Naive thymus-derived CD4-positive, alpha-beta T cell (primary cell): ENCODE results near the gene BPIFB1. TPM values are rescaled to one million over a fixed set of nuclear protein-coding genes. Genes with fewer than 3 reads are reported as not detected.
A peak's percentile ranks its signal among the peaks of the same experiment; 100 is the strongest.

ENCODE experiments used
- ATAC-seq: fragments of 150-1000 bp; cut with Tn5 transposase; 2 replicates; pipeline ENCODE4 v1.10.0; 2021; ENCODE audit warnings: mild to moderate bottlenecking, moderate library complexity
- CTCF ChIA-PET: fragments of 350-600 bp; sonication (Branson Sonifier 250); formaldehyde crosslinking; loops from one replicate; lab custom pipeline; 2021; ENCODE audit warnings: antibody characterized with exemption; lab: Charles Lee
- POLR2A ChIA-PET: fragments of 350-600 bp; sonication (Branson Sonifier 250); formaldehyde crosslinking; loops from one replicate; lab custom pipeline; 2021; ENCODE audit warnings: antibody characterized with exemption, inconsistent platforms; lab: Charles Lee
- DNase-seq, 9 donors: peaks; one replicate each; pipeline versions ENCODE4 v3.0.0 to v3.0.0-alpha.2; 2020 to 2022; ENCODE audit warnings: mixed read lengths in 1 of 9
- H3K27ac ChIP-seq: one replicate; pipeline ENCODE4 v1.7.0; 2013; ENCODE audit warnings: mild to moderate bottlenecking, low read depth, low read length, moderate library complexity
- H3K27me3 ChIP-seq, 2 donors: one replicate each; pipeline ENCODE4 v1.7.0; 2013; ENCODE audit warnings: low read length in 2 of 2, mild to moderate bottlenecking in 2 of 2, moderate library complexity in 2 of 2; ENCODE audit not compliant: control insufficient read depth in 2 of 2, insufficient read depth in 2 of 2
- H3K36me3 ChIP-seq, 3 experiments: 1 replicate in 2 of 3; 2 replicates in 1 of 3; pipeline ENCODE4 v1.7.0; 2013; ENCODE audit warnings: low read length in 3 of 3, mild to moderate bottlenecking in 3 of 3, moderate library complexity in 1 of 3; ENCODE audit not compliant: insufficient read depth in 3 of 3, control insufficient read depth in 2 of 3
- H3K4me1 ChIP-seq, 2 donors: one replicate each; pipeline ENCODE4 v1.7.0; 2013; ENCODE audit warnings: low read length in 2 of 2, mild to moderate bottlenecking in 2 of 2, moderate library complexity in 1 of 2; ENCODE audit not compliant: control insufficient read depth in 2 of 2, insufficient read depth in 2 of 2
- H3K4me3 ChIP-seq: 2 replicates; pipeline ENCODE4 v1.7.0; 2013; ENCODE audit warnings: mild to moderate bottlenecking, low read length
- H3K9me3 ChIP-seq, 3 experiments: 1 replicate in 2 of 3; 2 replicates in 1 of 3; pipeline ENCODE4 v1.7.0; 2013; ENCODE audit warnings: low read length in 3 of 3; ENCODE audit not compliant: control insufficient read depth in 2 of 3
- H3K27ac Mint-ChIP-seq, 9 donors: one replicate each; pipeline ENCODE4 v1.8.0; 2020 to 2022; ENCODE audit warnings: mixed read lengths in 9 of 9, mild to moderate bottlenecking in 8 of 9, moderate library complexity in 5 of 9, inconsistent platforms in 2 of 9
- H3K27me3 Mint-ChIP-seq, 5 donors: one replicate each; pipeline ENCODE4 v1.8.0; 2021 to 2022; ENCODE audit warnings: mixed read lengths in 5 of 5, mild to moderate bottlenecking in 1 of 5
- H3K36me3 Mint-ChIP-seq, 5 donors: one replicate each; pipeline ENCODE4 v1.8.0; 2020 to 2022; ENCODE audit warnings: mixed read lengths in 5 of 5, mild to moderate bottlenecking in 3 of 5, inconsistent platforms in 1 of 5
- H3K4me1 Mint-ChIP-seq, 7 donors: one replicate each; pipeline ENCODE4 v1.8.0; 2020 to 2022; ENCODE audit warnings: mixed read lengths in 7 of 7, mild to moderate bottlenecking in 3 of 7, inconsistent platforms in 1 of 7
- H3K4me3 Mint-ChIP-seq, 10 donors: one replicate each; pipeline ENCODE4 v1.8.0; 2020 to 2022; ENCODE audit warnings: mild to moderate bottlenecking in 10 of 10, mixed read lengths in 10 of 10, moderate library complexity in 6 of 10, inconsistent platforms in 2 of 10
- H3K9me3 Mint-ChIP-seq, 11 donors: one replicate each; pipeline ENCODE4 v1.8.0; 2020 to 2022; ENCODE audit warnings: mixed read lengths in 11 of 11, mild to moderate bottlenecking in 4 of 11, inconsistent platforms in 1 of 11, moderate library complexity in 1 of 11
- intact Hi-C, 2 donors: fragments of 100-400 bp; cut with micrococcal nuclease; formaldehyde crosslinking; loops; one replicate each; pipeline ENCODE4 v1.15.1; 2023
- polyA plus RNA-seq, 2 donors: library from polyadenylated mRNA; unstranded; fragments of 300-500 nt; fragmentation: Illumina TruSeq; gene quantifications; one replicate each; pipeline ENCODE4 v1.2.3, GENCODE V29; 2021
- total RNA-seq, 6 experiments: library from RNA in 5 of 6; stranded (reverse) in 5 of 6; gene quantifications; 1 replicate in 5 of 6; 2 replicates in 1 of 6; pipeline ENCODE4 v1.2.3 and lab custom pipeline; 2021 to 2026

BPIFB1 gene
- total and polyA plus RNA-seq, 7 experiments from 2014 or later = not detected

GRCh38 chr20:33345342-33345741 is 62.3 kb downstream of the BPIFB1 start:
- DNase-seq (no peak), ATAC-seq (no peak)
- Mint-ChIP-seq H3K4me1 (peaks cover 0 to 6% (median 5%) of the 10 kb centered on the region in 7 donors), H3K27me3 (peaks cover 0 to 4% (median 0%) of the 10 kb centered on the region in 5 donors), H3K4me3 (no peak overlapping the region), H3K36me3 (peaks cover 3 to 15% (median 7%) of the 10 kb centered on the region in 5 donors), H3K9me3 (no peaks in the 10 kb centered on the region), H3K27ac (peak overlapping the region in 2 of 9 donors; percentile 5 to 25)
- Histone ChIP-seq H3K4me3 (no peak overlapping the region), H3K4me1 (no peaks in the 10 kb centered on the region), H3K27ac (no peak overlapping the region), H3K36me3 (peaks cover 0 to 15% (median 0%) of the 10 kb centered on the region in 3 experiments), H3K9me3 (no peaks in the 10 kb centered on the region), H3K27me3 (no peaks in the 10 kb centered on the region)
- intact Hi-C loops = no loop called here
- POLR2A ChIA-PET = no interaction called here
- CTCF ChIA-PET = no interaction called here

DNA sequence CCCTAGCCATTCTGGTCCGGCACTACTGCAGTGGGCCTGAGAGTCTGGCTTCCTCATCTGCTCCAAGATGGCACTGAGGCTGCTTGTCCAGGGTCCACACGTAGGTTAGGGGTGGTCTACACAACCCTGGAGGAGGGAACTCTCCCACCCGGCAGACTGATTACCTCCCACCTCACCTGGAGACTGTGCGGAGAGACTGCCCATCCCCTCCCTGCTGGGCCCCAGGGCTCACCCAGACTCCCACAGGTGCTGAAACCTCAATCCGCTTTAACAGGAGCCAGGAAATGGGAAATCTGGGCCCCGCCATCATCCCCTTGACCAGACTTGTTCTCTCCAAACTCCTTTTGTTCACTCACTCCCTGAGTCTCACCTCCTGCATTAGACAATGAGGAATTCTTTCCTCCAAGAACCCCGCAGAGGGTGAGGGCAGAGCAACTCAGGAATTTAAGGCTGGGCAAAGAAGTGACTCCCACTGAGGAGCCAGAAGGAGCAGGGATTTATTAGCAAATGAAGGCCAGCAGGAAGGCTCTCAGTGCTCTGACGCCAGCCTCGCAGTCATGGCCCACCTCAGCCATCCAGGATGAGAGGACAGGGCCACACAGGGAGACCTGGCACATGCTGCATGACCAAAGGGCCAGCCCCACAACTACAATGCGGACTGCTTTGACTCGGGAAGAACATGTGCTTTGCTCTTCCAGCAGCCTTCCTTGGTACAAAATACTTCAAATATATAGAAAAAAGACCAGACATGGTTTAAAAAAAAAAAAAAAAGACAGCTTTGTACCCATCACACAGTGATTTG is 65.3 kb downstream of the BPIFB1 start:
- Histone ChIP-seq H3K9me3 (no peaks in the 10 kb centered on the region), H3K4me3 (no peak overlapping the region), H3K27me3 (no peaks in the 10 kb centered on the region), H3K27ac (no peak overlapping the region), H3K4me1 (no peaks in the 10 kb centered on the region), H3K36me3 (peaks cover 0 to 35% (median 0%) of the 10 kb centered on the region in 3 experiments)
- intact Hi-C loops = no loop called here
- POLR2A ChIA-PET = no interaction called here
- ATAC-seq = no peak
- Mint-ChIP-seq H3K27ac (peak overlapping the region in 1 of 9 donors; percentile 55), H3K9me3 (no peaks in the 10 kb centered on the region), H3K36me3 (peaks cover 7 to 26% (median 11%) of the 10 kb centered on the region in 5 donors), H3K27me3 (no peaks in the 10 kb centered on the region), H3K4me1 (peaks cover 0 to 6% (median 5%) of the 10 kb centered on the region in 7 donors), H3K4me3 (no peak overlapping the region)
- CTCF ChIA-PET = interaction anchor here (0.6 kb wide), 1 partner anchor 668 kb away, joined by 4 read pairs; no protein-coding TSS in a partner anchor
- no peak for DNase-seq

- H3K27me3 Mint-ChIP-seq = no peaks in the 10 kb centered on the region
- Histone ChIP-seq H3K36me3 (peaks cover 0 to 44% (median 0%) of the 10 kb centered on the region in 3 experiments), H3K27ac (no peak overlapping the region), H3K27me3 (no peaks in the 10 kb centered on the region), H3K4me3 (no peak overlapping the region), H3K4me1 (no peaks in the 10 kb centered on the region), H3K9me3 (no peaks in the 10 kb centered on the region)
- ATAC-seq (no peak), DNase-seq (no peak)
- H3K4me3 Mint-ChIP-seq = no peak overlapping the region
- CTCF ChIA-PET = no interaction called here
- intact Hi-C loops = no loop called here
- H3K36me3 Mint-ChIP-seq = peaks cover 7 to 30% (median 11%) of the 10 kb centered on the region in 5 donors
- H3K27ac Mint-ChIP-seq = no peak overlapping the region
- no peaks in the 10 kb centered on the region for H3K9me3 Mint-ChIP-seq
- POLR2A ChIA-PET = no interaction called here
- peaks cover 0 to 10% (median 5%) of the 10 kb centered on the region in 7 donors for H3K4me1 Mint-ChIP-seq
Observed at GRCh38 chr20:33349493-33349892, 66.5 kb downstream of the BPIFB1 start.

- ChIA-PET CTCF (no interaction called here), POLR2A (no interaction called here)
- Histone ChIP-seq H3K4me1 (no peaks in the 10 kb centered on the region), H3K36me3 (peaks cover 0 to 57% (median 0%) of the 10 kb centered on the region in 3 experiments), H3K9me3 (no peaks in the 10 kb centered on the region), H3K27ac (no peak overlapping the region), H3K4me3 (no peak overlapping the region), H3K27me3 (no peaks in the 10 kb centered on the region)
- Mint-ChIP-seq H3K36me3 (peaks cover 7 to 30% (median 16%) of the 10 kb centered on the region in 5 donors), H3K27ac (peak overlapping the region in 1 of 9 donors; percentile 75), H3K4me1 (peaks cover 0 to 4% (median 0%) of the 10 kb centered on the region in 7 donors), H3K27me3 (no peaks in the 10 kb centered on the region), H3K9me3 (no peaks in the 10 kb centered on the region), H3K4me3 (no peak overlapping the region)
- intact Hi-C loops = no loop called here
- ATAC-seq (no peak), DNase-seq (no peak)
Observed at GRCh38 chr20:33351696-33352095, 68.7 kb downstream of the BPIFB1 start.

GRCh38 chr20:33352258-33353012 is 69.4 kb downstream of the BPIFB1 start:
- H3K9me3 Mint-ChIP-seq = no peaks in the 10 kb centered on the region
- no peaks in the 10 kb centered on the region for H3K27me3 Mint-ChIP-seq
- H3K4me3 Mint-ChIP-seq = no peak overlapping the region
- H3K9me3 ChIP-seq = no peaks in the 10 kb centered on the region
- H3K36me3 ChIP-seq = peaks cover 0 to 60% (median 0%) of the 10 kb centered on the region in 3 experiments
- intact Hi-C loops = no loop called here
- ChIA-PET CTCF (no interaction called here), POLR2A (no interaction called here)
- no peak overlapping the region for H3K4me3 ChIP-seq
- peak overlapping the region in 2 of 9 donors; percentile 15 to 33 for H3K27ac Mint-ChIP-seq
- H3K27me3 ChIP-seq = no peaks in the 10 kb centered on the region
- H3K4me1 ChIP-seq = no peaks in the 10 kb centered on the region
- no peak for DNase-seq
- peaks cover 7 to 30% (median 16%) of the 10 kb centered on the region in 5 donors for H3K36me3 Mint-ChIP-seq
- no peak for ATAC-seq
- no peak overlapping the region for H3K27ac ChIP-seq
- H3K4me1 Mint-ChIP-seq = peaks cover 0 to 4% (median 0%) of the 10 kb centered on the region in 7 donors

GRCh38 chr20:33353013-33353402 is 70.0 kb downstream of the BPIFB1 start:
- CTCF ChIA-PET = no interaction called here
- H3K4me3 Mint-ChIP-seq = no peak overlapping the region
- H3K27ac Mint-ChIP-seq = peak overlapping the region in 1 of 9 donors; percentile 15
- peaks cover 0 to 64% (median 0%) of the 10 kb centered on the region in 3 experiments for H3K36me3 ChIP-seq
- H3K4me1 ChIP-seq = no peaks in the 10 kb centered on the region
- H3K27me3 Mint-ChIP-seq = no peaks in the 10 kb centered on the region
- H3K9me3 Mint-ChIP-seq = no peaks in the 10 kb centered on the region
- ATAC-seq (no peak), DNase-seq (no peak)
- no peak overlapping the region for H3K27ac ChIP-seq
- H3K4me1 Mint-ChIP-seq = peaks cover 0 to 4% (median 0%) of the 10 kb centered on the region in 7 donors
- no peaks in the 10 kb centered on the region for H3K9me3 ChIP-seq
- intact Hi-C loops = no loop called here
- POLR2A ChIA-PET = no interaction called here
- no peak overlapping the region for H3K4me3 ChIP-seq
- H3K27me3 ChIP-seq = no peaks in the 10 kb centered on the region
- H3K36me3 Mint-ChIP-seq = peaks cover 7 to 30% (median 16%) of the 10 kb centered on the region in 5 donors
